ENCODE data around the gene ADIPOQ. TPM values are rescaled to one million over a fixed set of nuclear protein-coding genes. Genes with fewer than 3 reads are reported as not detected.

The ADIPOQ gene
- total and polyA plus RNA-seq, 8 donors: under 0.01 to 11.1 (median 1.4) TPM; not detected in 1

DNA sequence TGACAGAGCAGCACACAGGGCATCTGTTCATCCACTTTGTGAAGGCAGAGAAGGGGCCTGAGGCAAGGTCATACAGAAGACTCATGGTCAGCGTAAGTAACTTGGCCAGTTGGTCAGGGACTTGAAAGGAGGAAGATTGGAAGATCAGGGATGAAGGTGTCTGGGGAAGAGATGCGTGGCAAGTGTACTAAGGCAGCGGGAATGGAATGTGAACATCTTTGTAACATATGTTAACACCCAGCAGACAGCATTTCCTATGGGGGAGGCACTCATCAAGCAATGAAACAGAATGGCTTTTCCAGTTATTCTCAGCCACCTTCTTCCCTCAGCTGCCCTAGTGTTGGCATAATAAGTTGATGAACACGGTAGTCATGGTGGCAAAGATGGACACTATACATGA lies 28.4 kb upstream of the ADIPOQ start:
- WGBS, 5 donors: 85 to 94% (median 90%) methylated on average over 4 of the region's 4 CpGs
- Histone ChIP-seq H3K4me3 (no peak overlapping the region), H3K27ac (no peak overlapping the region), H3K36me3 (no peaks in the 10 kb centered on the region), H3K9me3 (no peaks in the 10 kb centered on the region), H3K4me1 (no peaks in the 10 kb centered on the region), H3K27me3 (peaks cover 0 to 21% (median 0%) of the 10 kb centered on the region in 3 donors)
- no peak for DNase-seq
- intact Hi-C loops (cut with DNase I; ENCODE audit: low total_unique reads): no loop called here
- TF ChIP-seq POLR2A (IDR thresholded peaks at IDR 0.05) (no peak), POLR2AphosphoS5 (IDR thresholded peaks at IDR 0.05) (no peak), EP300 (IDR thresholded peaks at IDR 0.05) (no peak)
- TF ChIP-seq, protein P1, sequence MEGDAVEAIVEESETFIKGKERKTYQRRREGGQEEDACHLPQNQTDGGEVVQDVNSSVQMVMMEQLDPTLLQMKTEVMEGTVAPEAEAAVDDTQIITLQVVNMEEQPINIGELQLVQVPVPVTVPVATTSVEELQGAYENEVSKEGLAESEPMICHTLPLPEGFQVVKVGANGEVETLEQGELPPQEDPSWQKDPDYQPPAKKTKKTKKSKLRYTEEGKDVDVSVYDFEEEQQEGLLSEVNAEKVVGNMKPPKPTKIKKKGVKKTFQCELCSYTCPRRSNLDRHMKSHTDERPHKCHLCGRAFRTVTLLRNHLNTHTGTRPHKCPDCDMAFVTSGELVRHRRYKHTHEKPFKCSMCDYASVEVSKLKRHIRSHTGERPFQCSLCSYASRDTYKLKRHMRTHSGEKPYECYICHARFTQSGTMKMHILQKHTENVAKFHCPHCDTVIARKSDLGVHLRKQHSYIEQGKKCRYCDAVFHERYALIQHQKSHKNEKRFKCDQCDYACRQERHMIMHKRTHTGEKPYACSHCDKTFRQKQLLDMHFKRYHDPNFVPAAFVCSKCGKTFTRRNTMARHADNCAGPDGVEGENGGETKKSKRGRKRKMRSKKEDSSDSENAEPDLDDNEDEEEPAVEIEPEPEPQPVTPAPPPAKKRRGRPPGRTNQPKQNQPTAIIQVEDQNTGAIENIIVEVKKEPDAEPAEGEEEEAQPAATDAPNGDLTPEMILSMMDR (IDR thresholded peaks at IDR 0.05): no peak

DNA sequence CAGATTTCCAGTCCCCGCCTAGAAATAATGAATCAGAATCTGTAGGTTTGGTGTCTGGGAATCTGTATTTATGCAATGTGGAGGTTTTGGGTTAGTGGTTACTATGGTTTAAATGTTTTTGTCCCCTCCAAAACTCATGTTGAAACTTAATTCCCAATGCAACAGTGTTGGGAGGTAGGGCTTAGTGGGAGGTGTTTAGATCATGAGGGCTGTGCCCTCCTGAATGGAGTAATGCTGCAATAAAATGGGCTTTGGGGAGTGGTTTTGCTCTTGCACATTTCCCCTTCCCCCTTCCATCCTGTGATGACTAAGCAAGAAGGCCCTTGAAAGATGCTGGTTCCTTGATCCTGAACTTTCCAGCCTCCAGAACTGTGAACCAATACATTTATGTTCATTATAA lies 27.1 kb upstream of the ADIPOQ start:
- Histone ChIP-seq H3K9me3 (no peaks in the 10 kb centered on the region), H3K36me3 (no peaks in the 10 kb centered on the region), H3K4me1 (no peaks in the 10 kb centered on the region), H3K4me3 (no peak overlapping the region), H3K27me3 (peaks cover 0 to 21% (median 0%) of the 10 kb centered on the region in 3 donors), H3K27ac (no peak overlapping the region)
- DNase-seq: no peak
- TF ChIP-seq POLR2AphosphoS5 (IDR thresholded peaks at IDR 0.05): no peak
- no peak for TF ChIP-seq POLR2A (IDR thresholded peaks at IDR 0.05)
- TF ChIP-seq, protein P1 (IDR thresholded peaks at IDR 0.05): no peak
- no peak for TF ChIP-seq EP300 (IDR thresholded peaks at IDR 0.05)
- 90 to 100% (median 97%) methylated on average over 1 of the region's 1 CpG for WGBS, 5 donors
- intact Hi-C loops (cut with DNase I; ENCODE audit: low total_unique reads): loop anchor here (5.0 kb wide), 1 partner anchor 198 kb away; no protein-coding TSS in a partner anchor

DNA sequence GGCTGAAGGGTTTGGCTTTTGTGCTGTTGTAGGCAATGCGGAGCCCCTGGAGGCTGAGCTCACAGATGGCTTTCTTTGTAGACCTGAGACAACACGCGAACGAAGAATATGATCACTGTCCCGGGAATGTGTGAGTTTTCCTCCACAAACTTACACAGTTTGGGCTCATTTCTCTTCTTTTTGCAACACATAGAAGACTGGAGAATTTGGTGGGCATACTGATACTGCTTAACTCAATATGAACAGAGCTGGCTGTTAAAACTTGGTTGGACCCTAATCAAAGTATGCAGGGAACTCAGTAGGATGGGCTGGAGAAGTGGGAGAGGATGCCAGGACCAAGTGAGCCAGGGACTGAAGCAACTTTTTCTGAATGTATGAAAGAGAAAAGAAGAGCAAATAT lies 24.0 kb upstream of the ADIPOQ start:
- H3K4me1 ChIP-seq: peaks cover 0 to 4% (median 0%) of the 10 kb centered on the region in 4 donors
- TF ChIP-seq, protein P1 (IDR thresholded peaks at IDR 0.05): no peak
- TF ChIP-seq POLR2AphosphoS5 (IDR thresholded peaks at IDR 0.05) (no peak), POLR2A (IDR thresholded peaks at IDR 0.05) (no peak), EP300 (IDR thresholded peaks at IDR 0.05) (no peak)
- H3K36me3 ChIP-seq: no peaks in the 10 kb centered on the region
- H3K27ac ChIP-seq: no peak overlapping the region
- no peak overlapping the region for H3K4me3 ChIP-seq
- peaks cover 0 to 15% (median 4%) of the 10 kb centered on the region in 3 donors for H3K27me3 ChIP-seq
- DNase-seq: no peak
- intact Hi-C loops (cut with DNase I; ENCODE audit: low total_unique reads): loop anchor here (5.0 kb wide), 1 partner anchor 201 kb away; no protein-coding TSS in a partner anchor
- WGBS, 5 donors: 88 to 97% (median 94%) methylated on average over 5 of the region's 5 CpGs
- H3K9me3 ChIP-seq: no peaks in the 10 kb centered on the region

DNA sequence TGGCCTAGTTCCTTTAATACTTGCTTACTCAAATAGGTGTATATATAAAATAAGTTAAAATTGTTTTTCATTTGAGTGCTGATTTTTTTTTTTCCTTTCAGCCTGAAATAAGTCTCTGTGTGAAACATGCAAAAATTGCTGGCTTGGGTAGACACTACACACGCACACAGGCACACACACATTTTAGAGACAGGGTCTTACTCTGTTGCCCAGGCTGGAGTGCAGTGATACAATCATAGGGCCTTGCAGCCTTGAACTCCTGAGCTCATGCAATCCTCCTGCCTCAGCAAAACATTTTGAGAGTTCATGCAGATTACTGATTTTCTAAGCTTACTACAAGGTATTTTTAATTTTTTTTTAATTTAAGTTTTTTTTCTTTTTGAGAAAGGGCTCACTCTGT lies 23.6 kb upstream of the ADIPOQ start:
- Histone ChIP-seq H3K4me3 (no peak overlapping the region), H3K27me3 (peaks cover 0 to 14% (median 5%) of the 10 kb centered on the region in 3 donors), H3K9me3 (no peaks in the 10 kb centered on the region), H3K36me3 (no peaks in the 10 kb centered on the region), H3K4me1 (peaks cover 0 to 4% (median 0%) of the 10 kb centered on the region in 4 donors), H3K27ac (no peak overlapping the region)
- intact Hi-C loops (cut with DNase I; ENCODE audit: low total_unique reads): loop anchor here (5.0 kb wide), 1 partner anchor 202 kb away; no protein-coding TSS in a partner anchor
- TF ChIP-seq EP300 (IDR thresholded peaks at IDR 0.05) (no peak), POLR2AphosphoS5 (IDR thresholded peaks at IDR 0.05) (no peak), POLR2A (IDR thresholded peaks at IDR 0.05) (no peak)
- TF ChIP-seq, protein P1 (IDR thresholded peaks at IDR 0.05): no peak
- DNase-seq: no peak
- WGBS, 5 donors: 82 to 96% (median 95%) methylated on average over 1 of the region's 1 CpG

All from stomach (tissue), 9 donors.